GM19468 (cell line): ENCODE results near the gene GATA2.

Experiments used
- ATAC-seq: cut with Tn5 transposase; IDR thresholded peaks from one replicate; pipeline ENCODE4 v1.9.1; 2021; ENCODE audit warnings: mild to moderate bottlenecking, moderate library complexity, moderate number of reproducible peaks; ENCODE audit not compliant: unreplicated experiment; ENCODE audit errors: extremely low read depth

GATA2 gene

DNA sequence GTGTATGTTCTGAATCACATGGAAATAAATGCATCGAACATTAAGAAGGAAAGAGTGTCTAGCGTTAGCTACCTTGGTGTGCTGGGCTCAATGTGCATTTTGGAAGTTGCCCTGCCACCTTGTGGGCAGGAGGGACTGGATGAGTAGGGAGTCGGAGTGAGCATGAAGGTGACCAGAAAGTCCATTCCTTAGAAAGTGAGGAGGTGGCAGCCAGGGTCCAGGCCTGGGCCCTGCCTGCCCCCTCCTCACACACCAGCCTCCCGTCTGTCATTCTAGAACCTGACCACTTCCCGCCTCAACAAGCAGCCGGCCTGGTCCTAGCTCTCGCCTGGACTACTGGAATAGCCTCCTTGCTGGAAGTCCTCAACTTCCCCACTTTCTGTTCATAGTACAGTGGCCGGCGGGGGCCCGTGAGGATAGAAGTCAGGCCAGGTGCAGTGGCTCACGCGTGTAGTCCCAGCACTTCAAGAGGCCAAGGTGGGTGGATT is 10.2 kb upstream of the GATA2 start:
- ATAC-seq: no peak

DNA sequence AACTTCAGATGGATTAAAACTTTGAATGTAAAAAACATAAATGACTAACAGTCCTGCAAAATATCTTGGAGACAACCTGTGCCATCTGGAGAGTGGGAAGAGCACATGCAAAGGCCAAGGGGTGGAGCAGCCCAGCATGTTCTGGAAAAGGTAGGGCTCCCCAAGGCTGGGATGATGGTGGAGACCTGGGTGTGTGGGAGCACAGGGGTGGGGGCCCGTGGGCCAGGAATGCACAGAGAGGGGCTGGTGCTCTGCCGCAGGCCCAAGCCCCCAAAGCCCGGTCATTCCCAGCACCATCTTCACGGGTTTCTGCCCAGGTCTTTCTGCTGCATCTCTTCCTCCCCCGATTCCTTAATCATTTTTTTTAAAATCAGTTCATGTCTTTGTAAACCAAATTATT is 9.7 kb upstream of the GATA2 start:
- ATAC-seq: no peak

DNA sequence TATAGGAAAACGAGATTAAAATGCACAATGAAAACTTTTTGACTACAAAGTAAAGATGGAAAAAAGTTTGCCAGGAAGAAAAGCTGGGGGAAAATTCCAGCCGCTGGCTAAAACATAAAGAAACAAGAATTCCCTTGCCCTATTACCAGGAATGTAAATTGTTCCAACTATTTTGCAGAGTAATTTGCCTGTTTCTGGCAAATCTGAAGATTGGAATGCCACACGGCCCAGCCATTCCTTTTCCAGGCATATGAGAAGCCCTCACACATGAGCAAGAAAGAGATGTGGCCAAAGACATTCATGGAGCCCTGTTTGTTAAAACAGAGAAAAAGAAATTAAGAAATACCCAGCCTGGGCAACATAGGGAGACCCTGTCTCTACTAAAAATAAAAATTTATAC is 8.4 kb upstream of the GATA2 start:
- ATAC-seq: no peak

DNA sequence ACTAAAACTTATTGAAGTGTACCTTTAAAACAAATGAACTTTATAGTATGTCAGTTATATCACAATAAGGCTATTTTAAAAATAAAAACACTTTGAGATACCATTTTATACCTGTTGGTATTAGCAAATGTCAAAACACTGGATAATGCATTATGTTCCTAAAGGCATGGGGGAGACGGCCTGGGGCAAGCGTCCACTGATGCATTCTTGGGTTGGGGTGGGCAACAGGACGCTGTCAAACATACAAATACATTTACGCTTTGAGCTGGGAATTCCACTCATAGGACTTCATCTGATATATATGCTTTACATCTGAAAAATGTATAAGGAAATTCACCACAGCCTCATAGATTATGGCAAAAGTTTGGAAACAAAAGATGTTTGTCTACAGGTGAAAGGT is 7.6 kb upstream of the GATA2 start:
- ATAC-seq: no peak

DNA sequence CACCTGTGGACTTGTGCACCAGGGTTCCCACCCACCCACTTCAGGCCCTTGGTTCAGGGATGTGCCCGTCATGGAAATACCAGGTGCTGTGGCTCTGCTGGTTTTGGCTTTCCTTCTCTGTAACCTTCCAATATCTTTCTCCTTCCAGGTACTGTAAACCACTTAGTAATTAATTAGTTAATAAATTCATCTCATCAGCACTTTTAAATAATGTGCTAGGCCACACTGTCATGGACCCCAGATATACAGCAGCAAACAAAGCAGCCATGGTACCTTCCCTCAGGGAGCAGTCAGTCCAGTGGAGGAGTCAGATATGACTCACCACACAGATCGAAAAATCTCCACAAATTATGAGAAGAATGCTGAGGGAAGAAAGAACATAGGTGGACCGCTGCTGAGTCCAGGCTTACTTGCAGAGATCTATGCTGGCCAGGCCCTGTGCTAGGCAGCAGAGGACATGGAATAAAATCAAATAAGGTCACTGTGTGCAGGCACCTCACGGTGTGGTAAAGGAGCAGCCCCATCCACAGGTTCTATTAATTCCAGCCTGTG is 6.8 kb upstream of the GATA2 start:
- no peak for ATAC-seq

- ATAC-seq: no peak
Observed at GRCh38 chr3:128498901-128499530, 6.0 kb upstream of the GATA2 start.

DNA sequence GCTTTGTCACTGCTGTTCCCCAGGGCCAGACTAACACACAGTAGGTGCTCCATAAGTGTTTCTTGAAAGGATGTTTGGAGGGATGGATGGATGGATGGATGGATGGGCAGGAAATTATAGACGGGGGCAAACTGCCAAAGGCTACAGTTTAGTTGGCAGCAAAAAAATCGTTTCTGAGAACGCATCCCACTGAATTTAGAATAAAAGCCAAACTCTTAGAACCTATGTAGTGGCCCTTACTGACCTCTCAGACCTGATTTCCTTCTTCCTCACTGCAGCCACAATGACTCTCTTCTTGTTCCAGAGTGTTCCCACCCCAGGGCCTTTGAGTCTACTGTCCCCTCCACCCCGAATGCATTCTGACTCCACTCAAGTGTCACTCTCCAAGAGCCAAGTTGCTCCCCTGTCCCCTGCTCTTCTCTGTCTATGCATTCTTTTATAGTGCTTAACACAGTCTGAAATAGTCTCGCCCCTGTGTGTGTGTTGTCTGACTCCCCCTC is 5.2 kb upstream of the GATA2 start:
- no peak for ATAC-seq

GRCh38 chr3:128497305-128498126 is 4.5 kb upstream of the GATA2 start:
- ATAC-seq: no peak

- no peak for ATAC-seq
Observed at GRCh38 chr3:128496602-128497304, 3.8 kb upstream of the GATA2 start.

DNA sequence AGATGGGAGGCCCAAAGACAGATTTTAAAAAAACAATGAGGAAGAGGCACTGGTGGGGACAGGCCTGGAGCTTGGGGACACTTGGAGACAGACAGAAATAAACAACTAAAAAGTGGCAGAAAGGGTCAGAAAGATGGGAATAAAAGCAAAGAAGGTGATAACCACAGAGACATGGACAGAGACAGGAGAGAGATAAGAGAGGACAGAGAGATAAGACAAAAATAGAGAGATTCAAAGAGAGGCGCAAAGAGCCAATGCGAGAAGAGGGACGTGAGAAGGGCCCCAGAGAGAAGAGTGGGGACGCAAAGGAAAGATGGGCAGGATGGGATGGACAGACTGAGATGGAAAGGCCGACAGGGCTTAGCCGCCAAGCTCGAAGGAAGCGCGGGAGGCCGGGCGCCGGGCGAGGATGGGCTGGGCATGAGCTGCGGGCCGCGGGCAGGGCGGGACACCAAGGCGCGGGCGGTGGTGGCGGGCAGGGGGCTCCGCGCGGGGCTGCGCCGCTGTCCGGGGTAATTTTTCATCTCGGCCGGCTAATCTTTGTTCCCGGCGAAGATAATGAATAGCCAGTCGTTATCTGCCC is 3.1 kb upstream of the GATA2 start:
- ATAC-seq: no peak

DNA sequence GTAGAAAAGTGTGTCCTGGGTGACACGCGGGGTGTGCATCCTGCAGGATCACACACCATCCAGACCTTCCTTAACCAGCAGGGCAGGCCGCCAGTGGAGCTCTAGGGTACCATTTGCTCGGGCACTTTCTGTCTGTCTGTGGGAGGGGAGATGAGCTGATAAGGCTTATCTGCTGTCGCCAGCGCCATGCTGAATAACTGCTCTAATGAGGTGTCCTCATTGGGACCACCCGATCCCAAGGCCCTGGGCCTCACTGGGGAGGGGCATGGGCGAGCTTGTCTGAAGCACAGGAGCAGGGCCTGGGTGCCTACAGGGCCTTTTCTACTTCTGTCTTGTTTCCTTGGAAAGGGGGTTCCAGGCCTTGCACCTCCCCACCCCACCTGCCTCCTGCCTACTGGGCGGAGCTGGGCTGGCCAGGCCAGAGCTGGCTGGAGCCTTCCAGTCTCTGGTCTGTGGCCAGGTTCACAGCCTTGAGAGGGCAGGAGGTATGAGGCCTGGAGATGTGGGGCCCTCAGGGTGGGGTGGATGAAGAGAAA is 2.5 kb upstream of the GATA2 start:
- no peak for ATAC-seq

- ATAC-seq: no peak
Observed at GRCh38 chr3:128494367-128494650, 1.3 kb upstream of the GATA2 start.

DNA sequence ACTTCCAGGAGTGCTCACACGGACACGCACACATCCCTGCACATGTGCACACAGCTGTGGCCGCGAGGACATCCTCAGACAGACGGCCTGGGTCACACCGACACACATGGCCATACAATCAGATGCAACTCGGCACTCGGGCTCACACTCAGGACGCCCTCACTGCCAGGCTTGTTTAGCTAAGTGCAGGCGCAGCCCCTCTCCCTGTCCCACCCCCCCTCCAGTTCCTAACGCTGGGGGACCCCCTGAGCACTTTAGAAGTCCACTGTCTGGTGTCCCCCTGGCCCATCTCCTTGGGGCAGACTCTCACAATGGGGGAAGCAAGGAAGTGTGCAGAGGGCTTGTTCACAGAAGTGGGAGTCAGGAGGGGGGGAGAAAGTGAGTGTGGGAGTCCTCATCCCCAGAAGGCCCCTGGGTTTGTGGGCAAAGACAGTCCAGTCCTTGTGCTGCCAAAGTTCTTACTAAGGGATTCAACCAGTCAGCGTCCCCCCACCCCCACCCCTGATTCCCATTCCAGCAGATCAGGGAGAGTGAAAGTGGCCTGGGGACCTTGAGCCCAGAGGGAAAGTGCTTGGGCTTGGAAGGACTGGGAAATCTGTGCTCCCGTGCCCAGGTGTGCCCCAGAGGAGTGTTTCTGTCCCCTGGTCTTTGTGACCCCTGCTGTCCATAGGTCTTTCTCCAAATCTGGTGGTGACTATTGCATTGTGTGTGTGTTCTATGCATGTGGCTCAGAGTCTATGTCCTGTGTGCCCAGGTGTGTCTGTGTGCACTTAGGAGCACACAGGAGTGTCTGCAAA is 767 bp upstream of the GATA2 start:
- no peak for ATAC-seq

- no peak for ATAC-seq
Observed at GRCh38 chr3:128491941-128492670, 895 bp downstream of the GATA2 start.

- no peak for ATAC-seq
Observed at GRCh38 chr3:128491691-128491940, 1.4 kb downstream of the GATA2 start.

- ATAC-seq: no peak
Observed at GRCh38 chr3:128490915-128491690, 1.9 kb downstream of the GATA2 start.

GRCh38 chr3:128490650-128490914 is 2.4 kb downstream of the GATA2 start:
- no peak for ATAC-seq

GRCh38 chr3:128489927-128490649 is 2.9 kb downstream of the GATA2 start:
- no peak for ATAC-seq
